IMR-90 (cell line): ENCODE results near the gene IQCF2.

ENCODE experiments used
- BHLHE40 ChIP-seq: fragments of 150-350 bp; IDR thresholded peaks from 2 replicates; pipeline ENCODE4 v1.6.1; 2016; ENCODE audit warnings: mild to moderate bottlenecking, low read depth, low read length
- CEBPB ChIP-seq: IDR thresholded peaks from 2 replicates; pipeline ENCODE4 v1.6.1; 2012; ENCODE audit warnings: low read depth, low read length, improper control_type of control experiment
- CHD1 ChIP-seq: IDR thresholded peaks from 2 replicates; pipeline ENCODE4 v1.6.1; 2012; ENCODE audit warnings: low read depth, low read length, improper control_type of control experiment
- CTCF ChIP-seq: conservative IDR thresholded peaks from 2 replicates; pipeline ENCODE4 v1.5.1; 2012; ENCODE audit warnings: mild to moderate bottlenecking, low read depth, low read length, improper control_type of control experiment
- MAFK ChIP-seq: IDR thresholded peaks from 2 replicates; pipeline ENCODE4 v1.6.1; 2012; ENCODE audit warnings: low read depth, low read length, improper control_type of control experiment
- MAZ ChIP-seq: IDR thresholded peaks from 2 replicates; pipeline ENCODE4 v1.6.1; 2012; ENCODE audit warnings: low read depth, mild to moderate bottlenecking, low read length, improper control_type of control experiment, moderate library complexity, borderline replicate concordance
- MXI1 ChIP-seq: IDR thresholded peaks from 2 replicates; pipeline ENCODE4 v1.6.1; 2012; ENCODE audit warnings: low read depth, mild to moderate bottlenecking, low read length, moderate library complexity, borderline replicate concordance
- POLR2A ChIP-seq: IDR thresholded peaks from 2 replicates; pipeline ENCODE4 v1.6.1; 2012; ENCODE audit warnings: mild to moderate bottlenecking, low read depth, low read length
- RAD21 ChIP-seq: IDR thresholded peaks from 2 replicates; pipeline ENCODE4 v1.6.1; 2012; ENCODE audit warnings: low read length, improper control_type of control experiment
- RCOR1 ChIP-seq: IDR thresholded peaks from 2 replicates; pipeline ENCODE4 v1.6.1; 2012; ENCODE audit warnings: mild to moderate bottlenecking, low read length, improper control_type of control experiment; ENCODE audit not compliant: insufficient replicate concordance
- RFX5 ChIP-seq: IDR thresholded peaks from 2 replicates; pipeline ENCODE4 v1.8.0; 2012; ENCODE audit warnings: low read depth, mild to moderate bottlenecking, low read length, moderate library complexity
- SMC3 ChIP-seq: fragments of 150-350 bp; IDR thresholded peaks from 2 replicates; pipeline ENCODE4 v1.6.1; 2016; ENCODE audit warnings: low read depth, mild to moderate bottlenecking, antibody characterized with exemption, low read length, moderate library complexity
- USF2 ChIP-seq: fragments of 150-350 bp; IDR thresholded peaks from 2 replicates; pipeline ENCODE4 v1.6.1; 2017; ENCODE audit warnings: mild to moderate bottlenecking, antibody characterized with exemption, low read length, low read depth

GRCh38 chr3:51860703-51861665, at the start of gene IQCF2:
- no peak for TF ChIP-seq CTCF
- no peak for TF ChIP-seq POLR2A
- no peak for TF ChIP-seq MAZ
- TF ChIP-seq RFX5, result no peak
- TF ChIP-seq SMC3, result no peak
- TF ChIP-seq RAD21, result no peak
- TF ChIP-seq RCOR1, result no peak
- TF ChIP-seq CEBPB, result no peak
- no peak for TF ChIP-seq BHLHE40
- TF ChIP-seq USF2, result no peak
- TF ChIP-seq MXI1, result no peak
- no peak for TF ChIP-seq CHD1
- TF ChIP-seq MAFK, result no peak
